Measurements from ENCODE around the gene GTF2IRD1.

Gene GTF2IRD1

GRCh38 chr7:74606101-74606908, 152.6 kb downstream of the GTF2IRD1 start:
- Histone ChIP-seq H3K9ac (ENCODE audit: low read depth, low read length) (no peak overlapping the region), H3K4me3 (ENCODE audit: low read depth, low read length) (peak overlapping the region; percentile 49), H3K27me3 (ENCODE audit: control insufficient read depth, insufficient read depth, low read length) (no peaks in the 10 kb centered on the region), H3K36me3 (ENCODE audit: control insufficient read depth, insufficient read depth, low read length) (peaks cover 4% of the 10 kb centered on the region), H3K9me3 (ENCODE audit: control insufficient read depth, insufficient read depth, low read length) (no peaks in the 10 kb centered on the region), H3K4me1 (ENCODE audit: control insufficient read depth, insufficient read depth, low read length) (no peaks in the 10 kb centered on the region)

GRCh38 chr7:74606909-74607510, 153.3 kb downstream of the GTF2IRD1 start:
- Histone ChIP-seq H3K4me1 (ENCODE audit: control insufficient read depth, insufficient read depth, low read length) (no peaks in the 10 kb centered on the region), H3K4me3 (ENCODE audit: low read depth, low read length) (peak overlapping the region; percentile 49), H3K9ac (ENCODE audit: low read depth, low read length) (no peak overlapping the region)

GRCh38 chr7:74612015-74612829, 158.5 kb downstream of the GTF2IRD1 start:
- Histone ChIP-seq H3K4me3 (ENCODE audit: low read depth, low read length) (no peak overlapping the region), H3K9ac (ENCODE audit: low read depth, low read length) (no peak overlapping the region), H3K9me3 (ENCODE audit: control insufficient read depth, insufficient read depth, low read length) (no peaks in the 10 kb centered on the region), H3K4me1 (ENCODE audit: control insufficient read depth, insufficient read depth, low read length) (peaks cover 3% of the 10 kb centered on the region), H3K36me3 (ENCODE audit: control insufficient read depth, insufficient read depth, low read length) (no peaks in the 10 kb centered on the region), H3K27me3 (ENCODE audit: control insufficient read depth, insufficient read depth, low read length) (no peaks in the 10 kb centered on the region)

More at GRCh38 chr7:74606909-74607510, 153.3 kb downstream of the GTF2IRD1 start:
- no peaks in the 10 kb centered on the region for H3K9me3 ChIP-seq (ENCODE audit: control insufficient read depth, insufficient read depth, low read length)
- H3K27me3 ChIP-seq (ENCODE audit: control insufficient read depth, insufficient read depth, low read length) = no peaks in the 10 kb centered on the region
- no peaks in the 10 kb centered on the region for H3K36me3 ChIP-seq (ENCODE audit: control insufficient read depth, insufficient read depth, low read length)

GRCh38 chr7:74615933-74616780, 162.5 kb downstream of the GTF2IRD1 start:
- Histone ChIP-seq H3K4me3 (ENCODE audit: low read depth, low read length) (no peak overlapping the region), H3K36me3 (ENCODE audit: control insufficient read depth, insufficient read depth, low read length) (no peaks in the 10 kb centered on the region), H3K27me3 (ENCODE audit: control insufficient read depth, insufficient read depth, low read length) (no peaks in the 10 kb centered on the region), H3K9me3 (ENCODE audit: control insufficient read depth, insufficient read depth, low read length) (no peaks in the 10 kb centered on the region), H3K4me1 (ENCODE audit: control insufficient read depth, insufficient read depth, low read length) (peaks cover 8% of the 10 kb centered on the region), H3K9ac (ENCODE audit: low read depth, low read length) (no peak overlapping the region)

GRCh38 chr7:74617180-74617744, 163.6 kb downstream of the GTF2IRD1 start:
- no peaks in the 10 kb centered on the region for H3K36me3 ChIP-seq (ENCODE audit: control insufficient read depth, insufficient read depth, low read length)
- H3K4me3 ChIP-seq (ENCODE audit: low read depth, low read length) = no peak overlapping the region
- H3K9me3 ChIP-seq (ENCODE audit: control insufficient read depth, insufficient read depth, low read length) = no peaks in the 10 kb centered on the region
- H3K4me1 ChIP-seq (ENCODE audit: control insufficient read depth, insufficient read depth, low read length) = peaks cover 8% of the 10 kb centered on the region
- no peaks in the 10 kb centered on the region for H3K27me3 ChIP-seq (ENCODE audit: control insufficient read depth, insufficient read depth, low read length)
- peak overlapping the region; percentile 54 for H3K9ac ChIP-seq (ENCODE audit: low read depth, low read length)

GRCh38 chr7:74619235-74619860, 165.6 kb downstream of the GTF2IRD1 start:
- no peaks in the 10 kb centered on the region for H3K36me3 ChIP-seq (ENCODE audit: control insufficient read depth, insufficient read depth, low read length)
- H3K9me3 ChIP-seq (ENCODE audit: control insufficient read depth, insufficient read depth, low read length) = no peaks in the 10 kb centered on the region
- no peak overlapping the region for H3K9ac ChIP-seq (ENCODE audit: low read depth, low read length)
- no peak overlapping the region for H3K4me3 ChIP-seq (ENCODE audit: low read depth, low read length)
- no peaks in the 10 kb centered on the region for H3K27me3 ChIP-seq (ENCODE audit: control insufficient read depth, insufficient read depth, low read length)
- H3K4me1 ChIP-seq (ENCODE audit: control insufficient read depth, insufficient read depth, low read length) = peaks cover 8% of the 10 kb centered on the region

GRCh38 chr7:74622228-74622749, 168.6 kb downstream of the GTF2IRD1 start:
- H3K36me3 ChIP-seq (ENCODE audit: control insufficient read depth, insufficient read depth, low read length) = no peaks in the 10 kb centered on the region
- peaks cover 7% of the 10 kb centered on the region for H3K4me1 ChIP-seq (ENCODE audit: control insufficient read depth, insufficient read depth, low read length)
- no peak overlapping the region for H3K9ac ChIP-seq (ENCODE audit: low read depth, low read length)
- H3K9me3 ChIP-seq (ENCODE audit: control insufficient read depth, insufficient read depth, low read length) = no peaks in the 10 kb centered on the region
- H3K4me3 ChIP-seq (ENCODE audit: low read depth, low read length) = no peak overlapping the region
- no peaks in the 10 kb centered on the region for H3K27me3 ChIP-seq (ENCODE audit: control insufficient read depth, insufficient read depth, low read length)

GRCh38 chr7:74623135-74623534, 169.4 kb downstream of the GTF2IRD1 start:
- peaks cover 14% of the 10 kb centered on the region for H3K4me1 ChIP-seq (ENCODE audit: control insufficient read depth, insufficient read depth, low read length)
- H3K9me3 ChIP-seq (ENCODE audit: control insufficient read depth, insufficient read depth, low read length) = no peaks in the 10 kb centered on the region
- no peak overlapping the region for H3K4me3 ChIP-seq (ENCODE audit: low read depth, low read length)
- H3K27me3 ChIP-seq (ENCODE audit: control insufficient read depth, insufficient read depth, low read length) = no peaks in the 10 kb centered on the region
- no peak overlapping the region for H3K9ac ChIP-seq (ENCODE audit: low read depth, low read length)
- no peaks in the 10 kb centered on the region for H3K36me3 ChIP-seq (ENCODE audit: control insufficient read depth, insufficient read depth, low read length)

- Histone ChIP-seq H3K4me1 (ENCODE audit: control insufficient read depth, insufficient read depth, low read length) (peaks cover 14% of the 10 kb centered on the region), H3K9me3 (ENCODE audit: control insufficient read depth, insufficient read depth, low read length) (no peaks in the 10 kb centered on the region), H3K27me3 (ENCODE audit: control insufficient read depth, insufficient read depth, low read length) (no peaks in the 10 kb centered on the region), H3K4me3 (ENCODE audit: low read depth, low read length) (no peak overlapping the region), H3K36me3 (ENCODE audit: control insufficient read depth, insufficient read depth, low read length) (no peaks in the 10 kb centered on the region), H3K9ac (ENCODE audit: low read depth, low read length) (no peak overlapping the region)
These were observed 171.7 kb downstream of the GTF2IRD1 start for GRCh38 chr7:74625446-74625845.

GRCh38 chr7:74627661-74628411, 174.1 kb downstream of the GTF2IRD1 start:
- Histone ChIP-seq H3K36me3 (ENCODE audit: control insufficient read depth, insufficient read depth, low read length) (no peaks in the 10 kb centered on the region), H3K4me1 (ENCODE audit: control insufficient read depth, insufficient read depth, low read length) (peaks cover 14% of the 10 kb centered on the region), H3K27me3 (ENCODE audit: control insufficient read depth, insufficient read depth, low read length) (no peaks in the 10 kb centered on the region), H3K9ac (ENCODE audit: low read depth, low read length) (peak overlapping the region; percentile 30), H3K4me3 (ENCODE audit: low read depth, low read length) (no peak overlapping the region), H3K9me3 (ENCODE audit: control insufficient read depth, insufficient read depth, low read length) (no peaks in the 10 kb centered on the region)
